ENCODE results near the gene MMD2.

Gene MMD2

GRCh38 chr7:4888161-4888560 is 70.8 kb downstream of the MMD2 start:
- Histone ChIP-seq H3K27ac (ENCODE audit: low read depth, low read length) (no peak overlapping the region), H3K4me2 (ENCODE audit: low read depth, low read length, poor library complexity, severe bottlenecking) (no peak overlapping the region)
- TF ChIP-seq EZH2phosphoT487 (conservative IDR thresholded peaks at IDR 0.05; ENCODE audit: low read length) (no peak), CTCF (IDR thresholded peaks at IDR 0.05; ENCODE audit: insufficient read depth, low read length, poor library complexity, severe bottlenecking) (no peak)

GRCh38 chr7:4886671-4887070 is 72.3 kb downstream of the MMD2 start:
- no peak overlapping the region for H3K4me3 ChIP-seq (ENCODE audit: insufficient read depth, low read length, poor library complexity, severe bottlenecking)
- no peak overlapping the region for H3K9ac ChIP-seq (ENCODE audit: low read length)
- H2AFZ ChIP-seq (ENCODE audit: low read depth, low read length, severe bottlenecking) = no peak overlapping the region
- H3F3A ChIP-seq (ENCODE audit: insufficient read depth) = no peaks in the 10 kb centered on the region
- H3K79me2 ChIP-seq (ENCODE audit: insufficient read depth, low read length) = no peaks in the 10 kb centered on the region
- H3K27me3 ChIP-seq (ENCODE audit: low read length) = no peaks in the 10 kb centered on the region
- no peak overlapping the region for H3K27ac ChIP-seq (ENCODE audit: low read depth, low read length)
- no peaks in the 10 kb centered on the region for H3K9me2 ChIP-seq (replicated peaks; ENCODE audit: insufficient read depth, low read length)
- no peak overlapping the region for H3K4me2 ChIP-seq (ENCODE audit: low read depth, low read length, poor library complexity, severe bottlenecking)
- no peaks in the 10 kb centered on the region for H4K20me1 ChIP-seq (ENCODE audit: low read depth, low read length)
- TF ChIP-seq CTCF (IDR thresholded peaks at IDR 0.05; ENCODE audit: insufficient read depth, low read length, poor library complexity, severe bottlenecking) = no peak
- TF ChIP-seq EZH2phosphoT487 (conservative IDR thresholded peaks at IDR 0.05; ENCODE audit: low read length) = no peak
- no peaks in the 10 kb centered on the region for H3K36me3 ChIP-seq (ENCODE audit: low read length)
- no peaks in the 10 kb centered on the region for H3K9me3 ChIP-seq (ENCODE audit: insufficient read depth, low read length)

More at GRCh38 chr7:4888161-4888560, 70.8 kb downstream of the MMD2 start:
- Histone ChIP-seq H3K27me3 (ENCODE audit: low read length) (no peaks in the 10 kb centered on the region), H3F3A (ENCODE audit: insufficient read depth) (no peaks in the 10 kb centered on the region), H4K20me1 (ENCODE audit: low read depth, low read length) (no peaks in the 10 kb centered on the region), H3K36me3 (ENCODE audit: low read length) (no peaks in the 10 kb centered on the region), H3K4me3 (ENCODE audit: insufficient read depth, low read length, poor library complexity, severe bottlenecking) (no peak overlapping the region), H3K9me3 (ENCODE audit: insufficient read depth, low read length) (no peaks in the 10 kb centered on the region), H3K9me2 (replicated peaks; ENCODE audit: insufficient read depth, low read length) (no peaks in the 10 kb centered on the region), H3K9ac (ENCODE audit: low read length) (no peak overlapping the region), H3K79me2 (ENCODE audit: insufficient read depth, low read length) (no peaks in the 10 kb centered on the region), H2AFZ (ENCODE audit: low read depth, low read length, severe bottlenecking) (no peak overlapping the region)

- Histone ChIP-seq H3K9me3 (ENCODE audit: insufficient read depth, low read length) (no peaks in the 10 kb centered on the region), H3F3A (ENCODE audit: insufficient read depth) (no peaks in the 10 kb centered on the region), H3K4me3 (ENCODE audit: insufficient read depth, low read length, poor library complexity, severe bottlenecking) (no peak overlapping the region), H3K4me2 (ENCODE audit: low read depth, low read length, poor library complexity, severe bottlenecking) (no peak overlapping the region), H3K79me2 (ENCODE audit: insufficient read depth, low read length) (no peaks in the 10 kb centered on the region), H3K27ac (ENCODE audit: low read depth, low read length) (no peak overlapping the region), H3K9ac (ENCODE audit: low read length) (no peak overlapping the region), H3K27me3 (ENCODE audit: low read length) (no peaks in the 10 kb centered on the region), H3K9me2 (replicated peaks; ENCODE audit: insufficient read depth, low read length) (no peaks in the 10 kb centered on the region), H2AFZ (ENCODE audit: low read depth, low read length, severe bottlenecking) (no peak overlapping the region), H3K36me3 (ENCODE audit: low read length) (no peaks in the 10 kb centered on the region), H4K20me1 (ENCODE audit: low read depth, low read length) (no peaks in the 10 kb centered on the region)
- no peak for TF ChIP-seq EZH2phosphoT487 (conservative IDR thresholded peaks at IDR 0.05; ENCODE audit: low read length)
- TF ChIP-seq CTCF (IDR thresholded peaks at IDR 0.05; ENCODE audit: insufficient read depth, low read length, poor library complexity, severe bottlenecking) = no peak
Observed at GRCh38 chr7:4885317-4885807, 73.6 kb downstream of the MMD2 start.
